HG02852 (cell line): ENCODE measurements around the gene MUC2.

Source experiments
- ATAC-seq: cut with Tn5 transposase; IDR thresholded peaks from one replicate; pipeline ENCODE4 v1.9.1; 2021; ENCODE audit warnings: mild to moderate bottlenecking, moderate library complexity; ENCODE audit not compliant: unreplicated experiment

The MUC2 gene

DNA sequence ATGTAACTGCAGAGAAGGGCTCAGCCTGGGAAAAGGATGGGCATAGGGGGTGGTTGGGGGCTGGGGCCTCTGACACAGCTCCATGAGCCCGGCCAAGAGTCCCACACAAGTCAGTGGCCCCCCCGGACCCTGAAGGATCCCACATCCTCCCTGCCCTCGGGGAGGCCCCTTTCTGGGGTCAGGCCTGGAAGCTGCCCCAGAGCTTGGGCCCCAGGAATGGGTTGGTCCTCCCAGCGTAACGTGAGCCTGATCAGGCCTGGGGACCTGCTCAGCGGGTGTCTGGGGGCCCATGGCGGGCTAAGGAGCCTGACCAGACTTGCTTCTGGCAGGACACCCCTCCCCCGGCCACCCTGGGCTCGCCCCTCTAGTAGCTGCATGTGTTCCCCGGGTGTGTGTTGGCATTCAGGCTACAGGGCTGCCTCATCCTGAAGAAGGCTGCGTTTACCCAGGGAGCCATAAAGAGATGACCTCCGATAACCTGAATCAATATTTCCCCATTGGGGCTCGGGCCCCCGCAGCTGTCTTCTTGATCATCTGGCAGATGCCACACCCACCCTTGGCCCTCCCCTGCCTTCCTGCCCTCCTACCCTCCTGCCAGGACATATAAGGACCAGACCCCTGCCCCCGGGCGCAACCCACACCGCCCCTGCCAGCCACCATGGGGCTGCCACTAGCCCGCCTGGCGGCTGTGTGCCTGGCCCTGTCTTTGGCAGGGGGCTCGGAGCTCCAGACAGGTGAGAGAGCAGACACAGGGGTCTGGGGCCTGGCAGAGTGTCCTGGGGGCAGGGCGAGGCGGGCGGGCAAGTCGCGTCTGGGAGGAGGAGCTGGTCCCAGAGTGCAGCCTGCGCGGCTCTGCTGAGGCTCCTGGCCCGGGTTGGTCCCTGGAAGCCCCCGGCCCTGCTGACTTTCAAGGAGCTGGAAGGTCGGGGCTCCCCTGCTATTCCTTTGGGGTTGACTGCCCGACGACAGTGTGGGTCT, at the start of gene MUC2:
Gene MUC2 (plus strand): TSS at position 631 of the 978 bp plus-strand sequence.
- no peak for ATAC-seq

DNA sequence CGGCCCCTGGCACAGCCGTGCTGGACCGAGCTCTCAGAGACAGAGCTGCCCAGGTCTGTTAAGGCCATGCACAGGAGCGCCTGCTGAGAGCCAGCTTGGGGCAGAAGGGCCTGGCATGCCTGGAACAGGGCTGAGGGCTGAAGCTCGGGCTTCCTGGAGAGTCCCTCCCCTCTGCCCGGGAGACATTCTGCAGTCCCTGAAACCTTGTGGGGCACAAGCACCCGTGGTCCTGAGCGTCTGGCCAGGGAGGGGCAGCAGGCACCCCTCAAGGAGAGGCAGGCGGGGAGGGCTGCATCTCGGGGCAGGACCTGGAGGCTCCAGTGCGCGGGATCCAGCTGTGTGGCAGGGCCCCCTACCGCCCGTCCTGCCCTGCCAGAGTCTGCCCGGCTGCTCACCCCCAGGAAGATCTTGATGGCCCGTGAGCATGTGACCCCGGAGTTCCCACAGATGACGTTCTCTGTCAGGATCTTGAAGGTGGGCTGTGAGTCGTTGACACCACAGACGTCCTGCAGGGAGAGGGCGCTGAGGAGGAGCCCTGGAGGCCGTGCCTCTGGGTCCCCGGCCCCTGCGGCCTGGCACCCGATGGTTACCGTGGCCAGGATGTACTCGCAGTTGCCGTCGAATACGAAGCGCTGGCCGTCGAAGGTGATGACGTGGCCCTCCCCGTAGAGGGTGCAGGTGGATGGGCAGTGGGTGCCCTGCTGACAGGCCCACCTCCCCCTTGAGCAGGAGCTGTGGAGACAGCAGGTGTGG, 49.1 kb upstream of the MUC2 start:
- no peak for ATAC-seq

DNA sequence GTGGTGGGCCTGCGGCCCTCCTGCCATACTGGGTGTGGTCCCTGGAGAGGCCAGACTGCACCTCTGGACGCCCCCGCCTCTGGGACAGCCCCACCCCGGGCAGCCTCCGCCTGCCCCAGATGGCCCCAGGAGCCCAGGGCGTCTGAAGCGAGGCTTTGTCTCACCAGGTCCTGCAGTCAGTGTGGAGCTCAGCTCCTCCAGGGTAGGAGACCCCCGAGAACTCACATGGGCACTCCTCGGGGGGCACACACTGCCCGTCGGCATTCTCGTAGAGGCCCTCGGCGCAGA, 48.6 kb upstream of the MUC2 start:
- no peak for ATAC-seq

DNA sequence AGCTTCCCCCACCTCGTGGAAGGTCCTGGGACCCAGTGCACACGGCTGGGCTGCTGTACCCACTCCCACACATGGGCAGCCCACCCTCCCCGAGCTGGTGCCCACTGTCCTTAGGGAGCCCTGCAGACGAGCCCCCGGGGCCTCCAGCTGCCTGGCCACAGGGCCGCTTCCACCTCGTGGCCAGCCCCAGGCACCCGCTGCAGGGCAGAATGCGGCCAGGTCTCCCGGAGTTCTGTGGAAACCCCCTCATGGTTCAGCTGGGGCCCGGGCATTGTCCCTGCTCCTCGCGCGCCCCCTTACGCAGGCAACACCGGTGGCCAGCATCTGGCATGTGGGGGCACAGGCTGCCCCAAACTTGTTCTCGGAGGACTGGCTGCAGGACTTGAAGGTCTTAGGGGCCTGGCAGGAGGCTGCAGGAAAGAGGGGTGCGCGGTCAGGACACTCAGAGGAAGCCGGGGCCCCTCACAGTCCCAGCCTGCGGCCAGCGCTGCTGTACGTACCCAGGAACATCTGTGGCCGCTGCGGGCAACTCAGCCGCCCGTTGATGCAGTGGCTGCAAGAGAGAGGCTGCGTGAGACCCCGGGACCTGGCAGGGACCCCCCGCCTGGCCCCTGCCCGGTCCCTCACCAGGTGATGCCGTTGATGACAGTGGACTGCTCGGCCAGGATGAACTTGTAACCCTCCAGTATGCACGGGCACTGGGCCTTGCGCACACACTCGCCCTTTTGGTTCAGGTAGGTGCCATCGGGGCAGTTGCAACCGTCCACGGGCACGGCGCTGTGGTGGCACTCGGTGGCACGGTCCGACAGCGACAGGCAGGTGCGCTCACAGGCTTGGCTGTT, 47.8 kb upstream of the MUC2 start:
- ATAC-seq, result no peak

DNA sequence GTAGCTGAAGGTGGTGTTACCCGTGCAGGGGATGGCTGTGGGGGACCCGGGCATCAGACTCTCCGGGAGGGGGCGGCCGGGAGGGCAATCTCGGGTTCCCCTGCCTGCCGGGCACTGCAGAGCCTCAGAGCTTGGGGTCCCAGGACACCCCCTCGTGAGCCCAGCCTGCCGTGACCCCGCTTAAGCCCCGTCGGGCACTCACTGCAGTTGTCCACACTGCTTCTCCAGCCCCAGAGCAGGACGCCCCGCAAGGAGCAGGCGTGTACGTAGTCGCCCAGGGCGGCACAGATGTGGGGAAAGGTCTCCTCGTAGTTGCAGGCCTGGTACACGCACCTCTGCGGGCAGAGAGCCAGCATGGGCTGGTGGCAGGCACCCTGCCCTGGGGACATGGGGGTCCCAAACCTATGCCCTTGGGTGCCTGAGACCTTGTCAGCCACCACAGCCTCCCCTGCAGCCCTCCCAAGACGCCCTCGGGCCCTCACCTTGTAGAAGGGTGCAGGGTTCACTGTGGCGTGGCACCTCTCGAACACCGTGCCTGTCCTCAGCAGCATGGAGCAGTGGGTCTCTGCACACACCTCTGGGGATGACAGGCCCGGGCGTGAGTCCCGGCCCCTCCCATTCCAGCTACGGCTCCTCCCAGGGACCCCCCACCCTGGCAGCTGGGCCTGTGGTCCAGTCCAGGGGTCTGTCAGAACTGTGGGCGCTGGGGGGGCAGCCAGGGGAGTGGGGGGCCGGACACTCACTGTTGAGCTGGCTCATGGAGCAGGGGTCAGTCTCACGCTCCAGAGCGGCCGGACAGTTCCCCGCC, 47.0 kb upstream of the MUC2 start:
- no peak for ATAC-seq

DNA sequence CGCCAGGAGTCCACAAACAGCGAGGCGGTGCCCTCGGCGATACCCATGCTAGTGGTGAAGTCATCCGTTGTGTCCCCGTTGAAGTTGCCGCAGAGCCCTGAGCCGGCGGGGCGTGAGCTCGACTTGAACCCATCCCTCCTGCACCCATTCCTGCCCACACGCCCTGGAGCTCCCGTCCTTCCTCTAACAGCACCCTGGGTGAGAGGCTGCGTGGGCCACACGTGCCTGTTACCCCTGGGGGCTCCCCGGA, 46.5 kb upstream of the MUC2 start:
- no peak for ATAC-seq

DNA sequence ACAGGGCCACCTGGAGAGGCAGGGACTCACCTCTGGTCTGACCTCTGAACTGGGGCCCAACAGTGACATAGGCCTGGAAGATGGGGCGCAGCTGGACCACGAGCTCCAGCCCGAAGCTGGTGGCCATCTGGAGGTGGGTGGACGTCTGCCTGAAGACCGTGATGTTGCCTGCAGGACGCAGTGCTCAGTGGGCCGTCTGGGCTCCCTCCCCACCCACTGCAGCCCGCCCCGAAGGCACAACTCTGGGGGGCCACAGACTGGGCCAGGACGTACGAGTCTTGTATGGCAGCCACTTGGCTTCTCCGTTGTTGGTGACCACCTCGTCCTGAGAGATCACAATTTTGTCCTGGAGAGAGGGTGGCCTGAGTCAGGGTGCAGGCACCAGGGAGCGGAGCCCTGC, 46.1 kb upstream of the MUC2 start:
- no peak for ATAC-seq

DNA sequence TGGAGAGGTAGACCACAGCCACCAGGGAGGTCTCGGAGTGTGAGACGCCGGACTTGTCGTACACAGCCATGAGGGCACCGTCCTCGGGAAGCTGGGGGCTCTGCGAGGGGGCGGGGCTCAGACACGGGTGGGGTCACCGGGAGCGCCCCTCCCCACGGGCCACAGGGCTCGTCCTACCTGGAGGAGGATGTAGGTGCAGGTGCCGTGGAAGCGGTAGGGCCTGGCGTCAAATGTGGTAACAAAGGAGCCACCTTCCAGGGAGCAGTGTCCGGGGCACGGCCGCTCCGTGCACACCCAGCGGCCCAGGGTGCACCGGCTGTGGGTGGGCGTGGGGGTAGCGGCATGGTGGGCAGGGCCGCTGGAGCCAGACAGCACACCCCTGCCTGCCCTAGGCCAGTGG, 45.6 kb upstream of the MUC2 start:
- no peak for ATAC-seq

DNA sequence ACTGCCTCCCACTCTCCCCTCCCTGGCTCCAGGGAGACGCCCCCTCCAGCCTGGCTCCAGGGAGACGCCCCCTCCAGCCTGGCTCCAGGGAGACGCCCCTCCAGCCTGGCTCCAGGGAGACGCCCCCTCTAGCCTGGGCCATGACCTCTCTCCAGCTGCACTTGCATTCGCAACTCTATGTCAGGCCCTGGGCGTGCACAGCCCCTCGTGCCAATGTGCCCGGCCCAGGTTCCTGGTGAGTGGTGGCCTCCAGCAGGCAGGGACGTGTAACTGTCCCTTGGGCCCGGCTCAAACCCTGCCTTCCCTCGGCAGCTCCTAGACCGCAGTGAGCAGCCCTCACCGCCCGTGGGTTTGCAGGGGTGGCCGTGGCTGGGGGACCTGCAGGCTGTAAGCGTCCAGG, 45.0 kb upstream of the MUC2 start:
- ATAC-seq, result no peak

DNA sequence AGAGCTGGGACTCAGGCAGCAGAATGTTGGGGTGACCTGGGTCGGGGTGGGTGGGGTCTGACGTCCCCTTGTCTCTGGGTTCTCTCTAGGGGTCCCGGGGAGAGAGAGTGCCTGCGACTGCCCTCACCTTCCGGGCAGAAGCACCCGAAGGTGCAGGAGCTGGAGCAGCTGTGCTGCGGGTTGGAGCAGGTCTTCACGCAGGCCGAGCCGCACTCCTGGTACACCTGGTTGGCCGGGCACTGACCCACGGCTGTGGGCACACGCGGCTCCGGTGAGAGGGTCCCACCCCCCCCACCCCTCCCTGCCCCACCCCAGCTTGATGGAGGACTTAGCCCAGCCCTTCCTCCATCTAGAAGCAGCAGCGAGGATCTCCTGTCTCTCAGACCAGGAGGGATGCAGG, 44.6 kb upstream of the MUC2 start:
- no peak for ATAC-seq

DNA sequence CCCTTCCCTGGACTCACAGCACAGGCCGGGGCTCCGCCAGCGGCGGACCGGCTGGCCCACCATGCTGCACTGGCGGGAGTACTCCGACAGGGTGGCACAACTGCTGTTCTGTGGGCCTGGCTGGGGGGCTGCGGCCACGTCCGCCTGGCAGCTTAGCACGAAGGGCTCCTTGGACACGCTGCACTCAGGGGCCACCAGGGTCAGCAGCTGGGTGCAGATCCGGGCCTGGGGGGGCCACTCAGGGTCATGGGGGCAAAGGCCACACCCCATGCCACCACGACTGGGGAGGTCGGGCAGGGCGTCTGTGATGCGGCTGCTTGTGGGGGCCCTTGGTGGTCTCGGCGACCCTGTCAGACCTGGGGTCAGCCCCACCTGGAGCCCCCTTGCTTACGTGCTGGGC, 44.1 kb upstream of the MUC2 start:
- no peak for ATAC-seq

DNA sequence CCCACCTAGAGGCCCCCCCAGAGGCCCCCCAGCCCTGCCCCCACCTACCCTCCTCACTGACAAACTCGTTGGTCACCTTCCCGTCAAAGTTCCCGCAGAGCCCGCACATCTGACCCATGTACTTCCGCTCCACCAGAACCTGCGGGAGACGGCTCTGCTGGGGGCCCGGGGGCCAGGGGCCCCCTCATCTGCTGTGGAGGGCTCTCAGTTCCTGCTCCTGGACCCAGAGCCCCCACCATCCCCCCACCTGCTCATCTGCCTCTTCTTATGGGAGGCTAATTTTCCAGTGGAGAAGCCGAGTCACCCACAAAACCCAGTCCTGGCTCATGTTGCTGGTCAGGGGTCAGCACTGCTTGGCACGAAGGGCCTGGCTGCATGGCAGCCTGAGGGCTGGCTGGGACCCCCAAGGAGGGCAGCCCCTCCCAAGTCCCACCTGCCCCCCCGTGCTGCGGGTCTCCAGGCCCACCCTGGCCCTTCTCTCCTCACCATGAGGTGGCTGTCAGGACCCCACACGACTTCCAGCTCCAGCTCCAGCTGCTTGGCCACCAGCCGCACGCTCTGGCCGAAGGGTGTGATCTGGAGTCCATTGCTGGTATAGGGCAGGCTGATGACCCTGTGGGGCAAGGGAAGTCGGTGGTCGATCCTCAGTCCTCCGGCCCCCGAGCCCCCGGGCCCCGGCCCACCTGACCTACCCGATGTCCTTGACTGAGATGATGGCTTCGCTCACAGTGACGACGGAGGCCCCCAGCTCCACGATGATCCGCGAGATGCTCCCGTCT, 43.4 kb upstream of the MUC2 start:
- ATAC-seq, result no peak

DNA sequence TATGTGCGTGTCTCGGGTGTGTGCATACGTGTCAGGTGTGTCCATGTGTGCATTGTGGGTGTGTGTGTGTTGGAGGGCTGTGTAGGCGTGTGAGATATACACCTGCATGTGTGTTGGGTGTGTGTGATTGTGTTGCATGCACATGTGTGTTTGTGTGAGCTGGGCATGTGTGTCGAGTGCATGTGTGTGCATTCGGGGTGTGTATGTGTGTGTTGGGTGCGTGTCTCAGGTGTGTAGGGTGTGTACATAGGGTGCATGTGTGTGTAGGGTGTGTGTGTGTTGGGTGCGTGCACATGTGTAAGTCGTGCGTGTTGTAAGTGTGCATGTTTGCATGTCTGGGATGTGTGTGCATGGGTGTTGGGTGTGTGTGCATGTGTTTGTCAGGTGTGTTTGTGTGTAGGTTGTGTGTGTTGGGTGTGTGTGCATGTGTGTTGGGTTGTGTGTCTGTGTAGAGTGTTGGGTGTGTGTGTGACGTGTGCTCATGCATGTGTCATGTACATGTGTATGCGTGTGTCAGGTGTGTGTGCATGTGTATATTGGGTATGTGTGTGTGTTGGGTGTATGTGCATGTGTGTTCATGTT, 42.3 kb upstream of the MUC2 start:
- no peak for ATAC-seq

DNA sequence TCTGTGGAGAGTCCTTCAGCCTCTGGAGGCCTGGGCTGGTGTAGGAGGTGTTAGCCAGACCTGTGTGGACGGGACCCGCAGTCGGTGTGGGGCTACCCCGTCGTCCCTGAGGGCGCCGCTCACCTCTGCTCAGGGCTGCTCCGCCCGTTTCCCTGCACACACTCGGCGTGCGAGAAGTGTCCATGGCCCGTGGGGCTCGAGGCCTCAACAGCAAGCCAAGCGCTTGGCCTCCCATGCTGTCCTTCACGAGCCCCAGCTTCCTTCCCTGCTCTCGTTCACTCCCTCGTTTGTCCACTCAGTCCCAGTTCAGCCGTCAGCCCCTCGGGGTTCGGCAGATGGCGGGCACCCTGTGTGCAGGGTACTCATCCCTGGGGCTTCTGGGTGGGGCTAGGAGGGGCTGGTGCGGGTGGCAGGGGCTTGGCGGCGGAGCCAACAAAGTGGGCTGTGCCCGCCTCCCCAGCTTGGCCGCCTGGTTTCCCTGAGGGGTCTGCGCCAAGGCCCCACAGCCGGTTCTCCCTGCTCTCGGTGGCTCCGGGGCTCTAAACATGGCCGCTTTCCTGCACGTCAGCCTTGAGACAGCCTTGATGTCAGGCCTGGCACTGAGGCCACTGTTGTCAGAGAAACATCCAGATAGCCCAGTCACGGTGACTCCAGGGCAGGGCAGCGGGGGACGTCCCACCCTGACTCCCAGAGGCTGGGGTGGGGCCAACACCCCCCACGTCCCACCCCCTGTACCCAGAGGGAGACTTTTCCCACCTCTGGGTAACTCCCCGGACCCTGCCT, 41.5 kb upstream of the MUC2 start:
- ATAC-seq, result no peak

DNA sequence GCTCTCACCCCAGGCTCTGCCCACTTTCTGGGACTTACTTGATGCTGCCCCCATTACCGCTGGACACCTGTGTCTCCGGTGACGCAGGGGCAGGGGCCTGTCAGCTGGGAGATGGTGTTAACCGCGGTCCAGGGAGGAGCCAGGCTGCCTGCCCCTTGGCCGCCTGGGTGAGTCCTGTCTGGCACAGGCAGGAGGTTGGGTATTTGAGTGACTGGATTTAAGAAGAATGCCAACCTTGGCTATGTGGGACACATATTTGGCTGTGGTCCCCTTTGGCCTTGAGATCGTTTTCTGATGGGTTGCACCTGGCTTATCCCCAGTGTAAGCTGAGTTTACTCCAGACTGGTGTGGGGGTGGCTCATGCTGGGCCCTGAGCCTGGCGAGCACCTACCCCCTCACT, 40.7 kb upstream of the MUC2 start:
- ATAC-seq, result no peak

DNA sequence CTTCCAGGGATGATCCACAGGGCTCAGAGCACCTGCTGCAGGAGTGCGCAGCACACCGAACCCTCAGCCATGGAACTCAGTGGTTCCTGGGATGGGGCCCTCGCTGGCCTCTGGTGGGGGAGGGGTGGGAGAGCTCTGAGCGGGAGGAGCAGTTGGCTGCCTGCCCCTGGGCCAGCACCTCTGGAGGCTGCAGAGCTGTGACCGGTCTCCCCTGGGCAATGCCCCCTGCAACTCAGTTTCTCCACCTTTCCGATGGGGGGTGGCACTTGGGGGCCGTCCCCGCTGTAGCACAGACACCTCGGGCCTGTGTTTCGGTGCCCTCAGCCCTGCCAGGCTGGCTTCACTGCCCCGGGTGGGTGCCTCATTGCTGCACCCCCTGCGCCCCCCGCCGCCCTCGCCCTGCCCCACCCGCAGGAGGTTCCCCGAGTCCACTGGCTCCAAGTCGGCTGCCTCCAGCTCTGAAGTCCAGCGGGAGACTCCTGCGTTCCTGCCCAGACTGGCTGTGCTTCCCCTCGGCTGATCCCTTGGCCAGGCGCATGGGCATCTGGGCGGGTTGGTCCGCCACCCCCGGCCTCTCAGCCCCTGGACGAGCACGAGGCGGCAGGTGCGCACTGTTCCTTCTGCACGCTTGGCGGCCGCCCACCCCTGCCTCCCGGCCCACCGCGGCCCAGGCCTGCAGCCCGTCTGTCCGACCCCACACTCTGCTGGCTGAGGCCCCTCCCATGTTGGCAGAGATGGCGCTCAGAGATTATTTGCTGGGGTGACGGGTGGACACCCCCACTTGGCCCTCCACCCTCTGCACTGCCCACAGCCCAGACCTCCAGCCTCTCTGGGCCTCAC, 40.0 kb upstream of the MUC2 start:
- no peak for ATAC-seq

DNA sequence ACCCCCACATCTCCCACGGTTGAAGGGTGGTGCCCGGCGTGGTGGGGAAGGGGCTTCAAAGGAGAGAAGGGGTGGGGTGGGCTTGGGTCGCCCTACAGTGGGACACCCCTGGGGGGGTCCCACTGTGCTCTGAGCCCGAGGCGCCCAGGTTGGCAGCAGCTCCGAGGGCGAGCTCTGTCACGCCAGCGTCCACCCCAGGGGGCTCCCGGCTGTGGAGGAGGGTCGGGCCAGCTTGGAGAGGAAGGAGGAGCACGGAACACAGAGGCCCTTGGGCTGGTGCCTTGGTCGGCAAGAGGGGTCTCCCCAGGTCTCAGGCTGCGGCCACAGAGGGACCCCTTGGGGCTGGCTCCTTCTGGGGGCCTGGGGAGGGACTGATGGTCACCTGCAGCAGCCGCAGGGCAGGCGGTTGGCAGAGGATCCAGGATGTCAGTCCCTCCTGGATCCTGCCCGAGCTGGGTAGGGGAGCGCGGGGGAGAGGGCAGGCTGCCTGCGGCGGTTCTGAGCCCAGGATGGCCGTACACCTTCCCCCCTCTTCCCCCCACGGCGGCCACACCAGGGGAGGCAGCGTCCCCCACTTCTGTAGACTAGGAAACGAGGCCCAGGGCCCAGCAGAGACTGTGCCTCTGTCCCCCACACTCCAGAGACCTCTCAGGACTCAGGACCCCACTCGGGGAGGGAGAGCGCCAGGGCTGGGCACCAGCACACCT, 38.9 kb upstream of the MUC2 start:
- ATAC-seq, result no peak
